ENCODE data around the gene DENND1C. TPM values are rescaled to one million over a fixed set of nuclear protein-coding genes. Genes with fewer than 3 reads are reported as not detected.

DENND1C gene
- total RNA-seq, 1 experiment from 2014 or later = not detected

GRCh38 chr19:6425732-6426620 is 55.6 kb downstream of the DENND1C start:
- Histone ChIP-seq H4K20me1 (ENCODE audit: insufficient read depth) (peaks cover 30% of the 10 kb centered on the region), H3F3A (ENCODE audit: insufficient read depth, low read depth) (no peaks in the 10 kb centered on the region), H3K79me2 (ENCODE audit: low read depth) (peaks cover 32% of the 10 kb centered on the region), H3K4me3 (no peak overlapping the region), H3K9me2 (ENCODE audit: insufficient read depth) (no peaks in the 10 kb centered on the region), H2AFZ (peak overlapping the region; percentile 73), H3K36me3 (ENCODE audit: low read depth) (no peaks in the 10 kb centered on the region), H3K27me3 (ENCODE audit: insufficient read depth, low read depth) (no peaks in the 10 kb centered on the region), H3K4me1 (replicated peaks; ENCODE audit: insufficient read depth) (peaks cover 10% of the 10 kb centered on the region), H3K4me2 (peak overlapping the region; percentile 44), H3K27ac (peak overlapping the region; percentile 18; the same call in 1 of the 2 replicates), H3K9me3 (ENCODE audit: insufficient read depth, low read depth) (no peaks in the 10 kb centered on the region)
- ChIA-PET CTCF (interaction anchor here (0.6 kb wide), 1 partner anchor 140 kb away, joined by 4 read pairs; no protein-coding TSS in a partner anchor), POLR2A (ENCODE audit: unreplicated experiment) (no interaction called here)
- intact Hi-C loops (cut with micrococcal nuclease; ENCODE audit: unreplicated experiment) = loop anchor here (1.0 kb wide), 2 partner anchors 33 to 54 kb away; partner anchors contain the start of genes ALKBH7 and GTF2F1
- no peak for DNase-seq
- TSS peak; percentile 87 for BruUV-seq (replicated peaks)
- no peak for TF ChIP-seq CTCF (conservative IDR thresholded peaks at IDR 0.05)
- TF ChIP-seq EZH2 (IDR thresholded peaks at IDR 0.05; ENCODE audit: low read depth) = no peak

GRCh38 chr19:6424939-6425731 is 56.5 kb downstream of the DENND1C start:
- Histone ChIP-seq H3K4me1 (replicated peaks; ENCODE audit: insufficient read depth) (peaks cover 10% of the 10 kb centered on the region), H3K36me3 (ENCODE audit: low read depth) (no peaks in the 10 kb centered on the region), H3K4me2 (peak overlapping the region; percentile 44), H3K4me3 (no peak overlapping the region), H3K27ac (peak overlapping the region; percentile 18; the same call in 1 of the 2 replicates), H3K27me3 (ENCODE audit: insufficient read depth, low read depth) (no peaks in the 10 kb centered on the region), H3K9me3 (ENCODE audit: insufficient read depth, low read depth) (no peaks in the 10 kb centered on the region), H3F3A (ENCODE audit: insufficient read depth, low read depth) (no peaks in the 10 kb centered on the region), H4K20me1 (ENCODE audit: insufficient read depth) (peaks cover 38% of the 10 kb centered on the region), H3K9me2 (ENCODE audit: insufficient read depth) (no peaks in the 10 kb centered on the region), H2AFZ (peak overlapping the region; percentile 73), H3K79me2 (ENCODE audit: low read depth) (peaks cover 40% of the 10 kb centered on the region)
- ChIA-PET POLR2A (ENCODE audit: unreplicated experiment) (interaction anchor here (0.6 to 1.1 kb wide), 5 partner anchors 31 to 951 kb away, joined by 3 to 6 read pairs (median 4); partner anchors contain the start of gene TNFSF9), CTCF (interaction anchor here (0.6 kb wide), 1 partner anchor 53 kb away, joined by 3 read pairs; the partner anchor contains the start of gene ALKBH7)
- DNase-seq = peak; percentile 97 to 98
- intact Hi-C loops (cut with micrococcal nuclease; ENCODE audit: unreplicated experiment) = loop anchor here (1.0 to 5.0 kb wide), 3 partner anchors 32 to 53 kb away; partner anchors contain the start of genes ALKBH7, CRB3 and GTF2F1
- BruUV-seq (replicated peaks) = no TSS peak
- TF ChIP-seq CTCF (conservative IDR thresholded peaks at IDR 0.05) (no peak), EZH2 (IDR thresholded peaks at IDR 0.05; ENCODE audit: low read depth) (no peak)

Measured in PC-9 (cell line).